ENCODE results near the gene CCNT1.
"Not testable (repeated sequence)": the region's sequence is repeated elsewhere in the genome, so short reads cannot be mapped to it uniquely, and the experiment has no call there.

CCNT1 gene

GRCh38 chr12:48716493-48717251 lies at the start of gene CCNT1:
CCNT1 (minus strand) TSS chr12:48716707; CDS start chr12:48716675, 32 bp downstream.
- peak; percentile 99 for DNase-seq

- no peak for DNase-seq
These were observed 49.3 kb upstream of the CCNT1 start for GRCh38 chr12:48765753-48766162.

GRCh38 chr12:48764521-48764920 lies 48.0 kb upstream of the CCNT1 start:
- DNase-seq: no peak

DNA sequence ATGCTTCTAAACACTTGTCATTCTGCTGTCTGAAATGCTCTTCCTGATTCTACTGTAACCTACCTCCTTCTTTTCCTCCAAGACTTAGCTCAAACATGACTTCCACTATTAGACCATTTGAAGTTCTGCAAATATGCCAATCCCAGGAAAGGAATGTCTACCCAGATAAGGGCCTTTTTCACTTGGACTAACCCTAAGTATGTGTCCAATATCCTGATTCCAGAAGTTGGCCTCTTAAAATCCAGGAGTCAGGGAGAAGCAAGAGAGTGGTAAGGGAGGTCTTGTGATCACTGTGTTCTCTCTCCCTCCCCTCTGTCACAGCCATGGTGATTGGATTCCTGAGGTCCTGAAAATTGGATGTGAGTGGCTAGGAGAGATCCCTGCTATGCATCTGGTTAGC lies 42.2 kb upstream of the CCNT1 start:
- DNase-seq: no peak

- DNase-seq: no peak
These were observed 41.7 kb upstream of the CCNT1 start for GRCh38 chr12:48758186-48758585.

DNA sequence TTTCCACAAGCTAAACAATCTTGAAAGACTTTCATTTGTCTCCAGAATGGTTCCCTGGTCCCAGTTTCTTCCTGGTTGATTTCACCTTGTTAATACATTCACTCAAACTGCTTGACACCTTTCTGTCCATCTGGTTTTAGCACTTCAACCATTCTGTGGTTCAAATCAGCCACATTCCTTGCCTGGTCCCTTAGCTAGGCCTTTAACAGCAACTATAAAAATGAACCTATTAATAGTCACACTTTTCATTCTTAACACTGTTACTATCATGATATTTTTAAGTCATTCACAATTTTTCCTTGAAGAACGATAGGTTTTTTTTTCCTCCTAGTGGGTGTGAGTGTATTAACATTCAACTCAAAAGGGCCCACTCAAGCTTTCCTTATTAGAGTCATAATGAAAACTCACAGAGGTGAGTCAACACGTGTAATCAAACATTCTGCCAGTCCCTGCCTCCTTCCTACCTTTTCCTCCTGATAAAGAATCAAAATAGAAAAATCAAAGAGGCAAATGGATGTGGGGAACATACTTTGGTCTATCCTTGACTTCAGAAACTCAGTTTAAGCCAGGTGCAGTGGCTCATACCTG lies 34.4 kb upstream of the CCNT1 start:
- DNase-seq: no peak

DNA sequence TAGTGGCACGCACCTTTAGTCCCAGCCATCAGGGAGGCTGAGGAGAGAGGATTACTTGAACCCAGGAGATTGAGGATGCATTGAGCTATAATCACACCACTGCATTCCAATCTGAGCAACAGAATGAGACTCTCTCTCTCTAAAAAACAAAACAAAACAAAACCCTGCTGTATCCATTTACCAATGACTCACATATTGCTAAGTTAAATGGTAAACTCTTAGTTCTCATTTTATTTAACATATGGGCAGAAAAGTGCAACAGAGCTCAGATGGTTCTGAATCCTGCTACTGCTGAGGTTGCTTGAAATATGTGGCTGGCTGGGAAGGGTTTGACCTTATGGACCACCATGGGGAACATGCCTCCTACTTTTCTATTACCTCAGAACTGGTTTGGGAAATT lies 33.7 kb upstream of the CCNT1 start:
- no peak for DNase-seq

DNA sequence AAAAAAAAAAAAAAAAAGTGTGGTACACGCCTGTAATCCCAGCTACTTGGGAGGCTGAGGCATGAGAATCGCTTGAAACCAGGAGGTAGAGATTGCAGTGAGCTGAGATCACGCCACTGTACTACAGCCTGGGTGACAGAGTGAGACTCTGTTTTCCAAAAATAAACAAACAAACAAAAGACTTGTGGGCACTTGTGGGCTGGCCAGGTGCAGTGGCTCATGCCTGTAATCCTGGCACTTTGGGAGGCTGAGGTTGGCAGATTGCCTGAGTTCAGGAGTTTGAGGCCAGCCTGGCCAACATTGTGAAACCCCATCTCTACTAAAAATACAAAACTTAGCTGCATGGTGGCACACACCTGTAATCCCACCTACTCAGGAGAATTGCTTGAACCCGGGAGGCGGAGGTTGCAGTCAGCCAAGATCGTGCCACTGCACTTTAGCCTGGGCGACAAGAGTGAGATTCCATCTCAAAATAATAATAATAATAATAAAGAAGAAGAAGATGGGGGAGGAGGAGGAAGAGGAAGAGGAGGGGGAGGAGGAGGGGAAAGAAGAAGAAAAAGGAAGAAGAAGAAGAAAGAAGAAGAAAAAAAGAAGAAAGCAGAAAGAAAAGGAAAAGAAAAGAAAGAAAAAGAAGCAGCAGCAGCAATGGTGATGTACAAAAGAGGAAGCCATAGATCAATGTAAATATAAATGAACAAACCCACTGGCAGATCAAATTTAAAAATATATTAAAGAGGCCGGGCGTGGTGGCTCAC lies 27.9 kb upstream of the CCNT1 start:
- DNase-seq: no peak

- no peak for DNase-seq
These were observed 23.2 kb upstream of the CCNT1 start for GRCh38 chr12:48739618-48740269.

- no peak for DNase-seq
These were observed 19.9 kb upstream of the CCNT1 start for GRCh38 chr12:48736456-48736855.

DNA sequence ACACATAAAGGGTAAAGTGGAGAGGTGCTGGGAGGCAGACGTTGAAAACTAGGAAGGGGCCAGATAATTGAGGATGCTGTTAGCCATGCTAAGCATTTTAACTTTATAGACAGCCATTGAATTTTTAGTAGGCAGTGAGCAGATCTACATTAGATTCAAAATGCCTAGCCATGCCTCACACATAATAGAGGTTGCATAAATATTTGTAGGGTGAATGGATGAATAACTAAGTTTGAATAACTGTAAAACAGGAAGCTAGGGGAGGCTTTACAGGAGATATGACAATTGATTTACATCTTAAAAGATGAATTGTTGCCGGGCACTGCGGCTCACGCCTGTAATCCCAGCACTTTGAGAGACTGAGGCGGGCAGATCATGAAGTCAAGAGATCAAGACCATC lies 12.3 kb upstream of the CCNT1 start:
- no peak for DNase-seq

GRCh38 chr12:48720737-48721136 lies 4.2 kb upstream of the CCNT1 start:
- not testable (repeated sequence) for DNase-seq

DNA sequence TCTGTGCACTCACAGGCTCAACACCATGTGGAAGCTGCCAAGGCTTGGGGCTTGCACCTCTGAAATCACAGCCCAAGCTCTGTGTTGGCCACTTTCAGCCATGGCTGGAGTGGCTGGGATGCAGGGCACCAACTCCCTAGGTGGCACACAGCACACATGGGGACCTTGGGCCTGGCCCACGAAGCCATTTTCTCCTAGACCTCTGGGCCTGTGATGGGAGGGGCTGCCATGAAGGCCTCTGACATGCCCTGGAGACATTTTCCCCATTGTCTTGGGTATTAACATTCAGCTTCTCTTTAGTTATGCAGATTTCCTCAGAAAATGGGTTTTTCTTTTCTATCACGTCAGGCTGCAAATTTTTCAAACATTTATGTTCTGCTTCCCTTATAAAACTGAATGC lies 3.7 kb upstream of the CCNT1 start:
- DNase-seq: not testable (repeated sequence)

DNA sequence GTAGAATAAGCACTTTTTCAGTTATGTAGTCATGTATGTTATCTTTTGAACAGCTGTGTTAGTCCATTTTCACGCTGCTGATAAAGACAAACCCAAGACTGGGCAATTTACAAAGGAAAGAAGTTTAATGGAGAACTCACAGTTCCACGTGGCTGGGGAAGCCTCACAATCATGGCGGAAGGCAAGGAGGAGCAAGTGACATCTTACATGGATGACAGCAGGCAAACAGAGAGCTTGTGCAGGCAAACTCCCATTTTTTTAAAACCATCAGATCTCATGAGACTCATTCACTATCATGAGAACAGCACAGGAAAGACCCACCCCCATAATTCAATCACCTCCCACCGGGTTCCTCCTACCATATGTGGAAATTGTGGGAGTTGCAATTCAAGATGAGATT lies 2.5 kb upstream of the CCNT1 start:
- not testable (repeated sequence) for DNase-seq

DNA sequence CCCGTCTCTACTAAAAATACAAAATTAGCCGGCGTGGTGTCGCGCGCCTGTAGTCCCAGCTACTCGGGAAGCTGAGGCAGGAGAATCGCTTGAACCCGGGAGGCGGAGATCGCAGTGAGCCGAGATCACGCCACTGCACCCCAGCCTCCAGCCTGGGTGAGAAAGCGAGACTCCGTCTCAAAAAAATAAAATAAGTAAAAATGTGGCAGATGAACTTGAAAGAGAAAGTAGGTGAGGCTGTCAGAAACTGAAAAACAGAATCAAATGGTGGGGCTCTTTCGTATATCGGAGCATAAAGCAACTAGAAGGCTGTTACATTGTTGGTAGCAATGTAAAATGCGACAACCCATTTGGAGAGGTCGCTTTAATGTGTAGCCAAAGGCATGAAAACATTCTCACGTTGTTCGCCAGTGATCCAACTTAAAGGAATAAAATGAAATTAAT lies 767 bp upstream of the CCNT1 start:
- no peak for DNase-seq

DNA sequence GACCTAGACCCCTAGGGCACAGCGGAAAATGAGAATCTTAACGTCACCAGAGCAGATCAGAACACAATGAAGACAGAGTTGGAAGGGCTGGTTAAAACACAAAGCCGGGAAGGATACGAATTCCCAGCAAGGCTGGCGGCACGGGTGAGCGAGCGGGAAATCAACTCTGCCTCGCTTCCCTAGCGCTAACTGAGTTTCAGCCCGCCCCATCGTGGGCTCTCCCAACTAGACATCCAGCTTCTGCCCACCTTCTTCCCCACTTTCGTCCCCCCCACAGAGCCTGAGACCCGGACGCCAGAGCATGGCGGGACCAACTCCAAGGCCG lies 377 bp downstream of the CCNT1 start:
- no peak for DNase-seq

DNA sequence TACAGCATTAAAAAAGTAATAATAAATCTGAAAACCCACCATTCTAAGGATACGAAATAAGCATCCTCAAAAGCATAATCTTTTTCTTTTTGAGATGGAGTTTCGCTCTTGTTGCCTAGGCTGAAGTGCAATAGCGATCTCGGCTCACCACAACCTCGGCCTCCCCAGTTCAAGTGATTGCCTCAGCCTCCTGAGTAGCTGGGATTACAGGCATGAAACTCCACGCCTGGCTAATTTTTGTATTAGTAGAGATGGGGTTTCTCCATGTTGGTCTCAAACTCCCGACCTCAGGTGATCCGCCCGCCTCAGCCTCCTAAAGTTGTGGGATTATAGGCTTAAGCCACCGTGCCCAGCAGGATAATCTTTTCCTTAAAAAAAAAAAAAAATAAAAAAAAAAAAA lies 4.3 kb downstream of the CCNT1 start:
- no peak for DNase-seq

- not testable (repeated sequence) for DNase-seq
These were observed 17.7 kb downstream of the CCNT1 start for GRCh38 chr12:48698822-48699221.

- no peak for DNase-seq
These were observed 19.9 kb downstream of the CCNT1 start for GRCh38 chr12:48696626-48697025.

DNA sequence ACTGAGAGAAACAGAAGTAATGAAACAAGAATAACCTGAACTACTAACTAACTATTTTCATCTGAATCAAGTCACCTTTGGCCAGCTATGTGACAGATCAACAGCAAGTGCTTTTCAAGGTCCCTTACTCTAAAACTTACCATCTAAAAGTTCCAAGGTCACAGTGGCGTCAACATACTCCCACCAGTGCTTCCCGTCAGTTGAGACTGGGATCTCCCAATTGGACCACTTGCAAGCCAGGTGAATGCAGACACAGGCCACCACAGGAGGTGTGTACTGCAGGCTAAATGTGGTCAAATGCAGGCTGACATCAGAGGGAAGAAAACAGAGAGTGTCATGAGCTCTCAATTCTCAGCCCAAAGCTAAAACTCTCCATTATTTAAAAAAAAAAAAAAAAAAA lies 20.6 kb downstream of the CCNT1 start:
- DNase-seq: no peak

DNA sequence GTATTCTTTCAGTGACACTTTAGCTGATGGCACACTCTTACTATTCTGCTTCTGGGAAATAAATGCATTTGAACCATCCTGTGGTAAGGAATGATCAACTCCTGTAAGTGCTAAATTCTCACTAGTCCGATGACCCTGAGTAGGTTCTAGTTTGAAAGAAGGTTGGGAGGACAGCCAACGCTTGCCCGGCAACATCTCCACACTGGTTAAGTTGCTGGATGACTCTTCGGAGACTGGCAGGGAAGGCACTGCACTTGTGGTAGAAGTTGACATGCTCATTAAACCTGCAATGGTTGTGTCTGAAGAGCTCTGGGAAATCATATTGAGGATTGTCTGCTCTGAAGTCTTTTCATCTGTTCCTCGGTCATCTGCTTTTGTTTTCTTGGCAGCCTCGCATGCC lies 22.5 kb downstream of the CCNT1 start:
- no peak for DNase-seq

DNA sequence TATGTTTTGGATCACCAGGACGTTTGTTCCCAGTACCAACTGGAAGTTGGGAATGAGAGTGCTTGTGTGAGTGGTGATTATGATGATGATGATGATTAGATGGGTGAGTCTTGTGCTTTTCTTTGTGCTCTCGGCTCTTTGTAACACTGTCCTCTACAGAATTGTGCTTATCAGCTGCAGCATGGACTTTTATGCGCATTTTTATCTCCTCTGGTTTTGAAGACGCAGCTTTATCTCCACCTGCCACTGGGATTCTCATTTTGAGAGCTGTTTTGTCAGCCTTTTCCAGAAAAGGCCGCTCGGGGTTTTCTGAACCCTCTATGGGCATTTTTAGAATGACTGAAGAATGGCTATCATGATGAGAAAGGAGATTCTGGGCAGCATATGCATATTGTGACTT lies 22.9 kb downstream of the CCNT1 start:
- no peak for DNase-seq

DNA sequence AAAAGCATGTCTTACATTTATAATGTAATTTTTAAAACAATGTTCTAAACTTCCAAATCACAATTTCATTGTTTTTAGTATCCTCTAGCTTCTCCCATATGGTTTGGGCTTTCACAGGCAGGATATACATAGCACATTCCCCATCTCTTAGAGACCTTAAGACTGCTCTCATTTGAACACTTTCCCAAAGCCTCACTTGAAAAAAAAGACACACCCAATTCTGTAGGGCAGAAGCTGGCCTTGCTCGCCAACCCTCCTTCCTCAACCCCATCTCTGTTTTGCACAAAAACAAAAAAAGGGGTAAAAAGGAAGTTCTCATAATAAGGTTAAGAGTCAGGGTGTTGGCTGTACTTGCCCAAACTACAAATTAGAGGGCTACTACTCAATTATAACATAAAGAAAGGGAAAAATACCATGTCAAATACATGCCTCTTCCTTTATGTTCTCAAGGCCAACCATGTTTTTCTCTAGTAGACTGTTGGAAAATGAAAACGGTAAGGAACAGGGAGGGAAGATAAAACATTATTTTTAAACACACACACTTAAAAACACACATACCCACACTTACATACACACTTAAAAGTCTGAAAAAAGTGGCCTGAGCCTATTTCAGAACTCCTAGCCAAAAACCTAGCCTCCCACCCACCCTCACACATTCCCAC lies 24.6 kb downstream of the CCNT1 start:
- DNase-seq: no peak

All from right hindlimb (tissue), 1 donor.